Trophoblast cell (in vitro differentiated cells and primary cell): ENCODE results near the gene ZNF134.
A peak's percentile ranks its signal among the peaks of the same experiment; 100 is the strongest.

Experiments
- DNase-seq, 2 donors: peaks; one replicate each; pipeline ENCODE4 v3.0.0-alpha.2; 2016
- H2AFZ ChIP-seq: 2 replicates; pipeline ENCODE4 v1.6.1; 2013; ENCODE audit warnings: low read length, moderate library complexity, mild to moderate bottlenecking; ENCODE audit not compliant: insufficient read depth, poor library complexity
- H2AK5ac ChIP-seq: 2 replicates; pipeline ENCODE4 v1.6.1; 2013; ENCODE audit warnings: mild to moderate bottlenecking, low read length
- H2BK120ac ChIP-seq: 2 replicates; pipeline ENCODE4 v1.6.1; 2013; ENCODE audit warnings: low read length, mild to moderate bottlenecking, moderate library complexity; ENCODE audit not compliant: insufficient read depth, poor library complexity
- H2BK12ac ChIP-seq: 2 replicates; pipeline ENCODE4 v1.6.1; 2013; ENCODE audit warnings: mild to moderate bottlenecking, low read length, moderate library complexity
- H2BK5ac ChIP-seq: 2 replicates; pipeline ENCODE4 v1.6.1; 2013; ENCODE audit warnings: low read length, low read depth, moderate library complexity, mild to moderate bottlenecking; ENCODE audit not compliant: poor library complexity
- H3K14ac ChIP-seq: 2 replicates; pipeline ENCODE4 v1.6.1; 2013; ENCODE audit warnings: mild to moderate bottlenecking, low read length
- H3K18ac ChIP-seq: 2 replicates; pipeline ENCODE4 v1.6.1; 2013; ENCODE audit warnings: mild to moderate bottlenecking, low read length
- H3K23ac ChIP-seq: 2 replicates; pipeline ENCODE4 v1.6.1; 2013; ENCODE audit warnings: low read length
- H3K27ac ChIP-seq: 2 replicates; pipeline ENCODE4 v1.5.1; 2013; ENCODE audit warnings: low read depth, mild to moderate bottlenecking, inconsistent platforms, low read length, moderate library complexity
- H3K27me3 ChIP-seq: 2 replicates; pipeline ENCODE4 v1.6.1; 2013; ENCODE audit warnings: inconsistent platforms, mild to moderate bottlenecking, low read length, moderate library complexity; ENCODE audit not compliant: insufficient read depth
- H3K36me3 ChIP-seq, 2 experiments: 1 replicate in 1 of 2; 2 replicates in 1 of 2; pipeline ENCODE4 v1.6.1; 2013; ENCODE audit warnings: low read length in 2 of 2, mild to moderate bottlenecking in 2 of 2, moderate library complexity in 1 of 2; ENCODE audit not compliant: insufficient read depth in 2 of 2, control insufficient read depth in 1 of 2
- H3K4ac ChIP-seq: 2 replicates; pipeline ENCODE4 v1.6.1; 2013; ENCODE audit warnings: low read depth, mild to moderate bottlenecking, low read length, moderate library complexity
- H3K4me1 ChIP-seq, 2 experiments: 1 replicate in 1 of 2; 2 replicates in 1 of 2; pipeline ENCODE4 v1.6.1; 2013; ENCODE audit warnings: low read length in 2 of 2, mild to moderate bottlenecking in 2 of 2, moderate library complexity in 1 of 2; ENCODE audit not compliant: insufficient read depth in 2 of 2, control insufficient read depth in 1 of 2
- H3K4me2 ChIP-seq: 2 replicates; pipeline ENCODE4 v1.6.1; 2013; ENCODE audit warnings: inconsistent platforms, mild to moderate bottlenecking, low read length, moderate library complexity
- H3K4me3 ChIP-seq: 2 replicates; pipeline ENCODE4 v1.5.1; 2013; ENCODE audit warnings: mild to moderate bottlenecking, low read depth, low read length, inconsistent platforms
- H3K79me1 ChIP-seq: one replicate; pipeline ENCODE4 v1.6.1; 2013; ENCODE audit warnings: low read length
- H3K79me2 ChIP-seq: 2 replicates; pipeline ENCODE4 v1.6.1; 2013; ENCODE audit warnings: low read length, mild to moderate bottlenecking; ENCODE audit not compliant: control insufficient read depth, insufficient read depth, poor library complexity
- H3K9ac ChIP-seq: 2 replicates; pipeline ENCODE4 v1.6.1; 2013; ENCODE audit warnings: mild to moderate bottlenecking, low read length
- H3K9me3 ChIP-seq: 2 replicates; pipeline ENCODE4 v1.6.1; 2013; ENCODE audit warnings: low read depth, mild to moderate bottlenecking, control low read depth, inconsistent platforms, low read length; ENCODE audit not compliant: insufficient read depth
- H4K12ac ChIP-seq: 2 replicates; pipeline ENCODE4 v1.6.1; 2013; ENCODE audit warnings: low read depth, mild to moderate bottlenecking, low read length, moderate library complexity
- H4K8ac ChIP-seq: 2 replicates; pipeline ENCODE4 v1.6.1; 2013; ENCODE audit warnings: low read depth, mild to moderate bottlenecking, low read length, moderate library complexity
- H4K91ac ChIP-seq: one replicate; pipeline ENCODE4 v1.6.1; 2013; ENCODE audit warnings: low read depth, mild to moderate bottlenecking, low read length, moderate library complexity
- WGBS: extraction: QIAGEN DNeasy Blood & Tissue Kit; methylation state at CpG from one replicate; pipeline ENCODE4 v1.1.7; 2013; ENCODE audit warnings: missing lambda C conversion rate; ENCODE audit not compliant: insufficient read length, insufficient coverage; ENCODE audit errors: extremely low coverage; 5-methylcytosine and 5-hydroxymethylcytosine counted together

Gene ZNF134

DNA sequence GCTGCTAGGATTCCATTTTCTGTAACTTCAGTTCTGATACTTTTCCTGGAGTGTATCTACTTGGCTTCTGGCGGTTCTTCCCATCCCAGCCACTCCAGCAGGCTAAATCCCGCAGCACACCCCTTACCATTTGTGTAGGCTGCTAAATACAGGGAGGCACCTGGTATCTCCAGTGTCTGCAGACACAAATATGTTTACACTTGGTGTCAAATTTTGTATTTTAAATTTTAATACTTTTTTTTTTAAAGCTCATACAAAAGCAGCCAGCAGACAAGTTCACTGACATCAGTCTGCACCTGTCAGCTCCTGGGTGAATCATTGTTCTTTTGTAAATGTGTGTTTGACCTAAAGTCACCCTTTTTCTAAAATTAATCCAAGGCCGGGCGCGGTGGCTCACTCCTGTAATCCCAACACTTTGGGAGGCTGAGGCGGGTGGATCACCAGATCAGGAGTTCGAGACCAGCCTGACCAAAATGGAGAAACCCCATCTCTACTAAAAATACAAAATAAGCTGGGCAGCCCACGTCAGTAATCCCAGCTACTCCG lies 51.3 kb downstream of the ZNF134 start:
- Histone ChIP-seq H3K9ac (no peak overlapping the region), H3K14ac (no peak overlapping the region), H3K27me3 (no peaks in the 10 kb centered on the region), H2AK5ac (no peak overlapping the region), H4K12ac (no peak overlapping the region), H3K27ac (no peak overlapping the region), H3K4me2 (no peak overlapping the region), H2BK120ac (no peak overlapping the region), H2BK12ac (no peak overlapping the region), H3K79me2 (no peaks in the 10 kb centered on the region), H2AFZ (no peak overlapping the region), H2BK5ac (no peak overlapping the region), H3K9me3 (peaks cover 2% of the 10 kb centered on the region), H3K4ac (no peak overlapping the region), H3K36me3 (no peaks in the 10 kb centered on the region), H3K18ac (no peak overlapping the region), H3K79me1 (peaks cover 3% of the 10 kb centered on the region), H4K8ac (no peak overlapping the region), H4K91ac (no peak overlapping the region), H3K23ac (no peak overlapping the region), H3K4me3 (no peak overlapping the region), H3K4me1 (no peaks in the 10 kb centered on the region)
- DNase-seq: no peak
- WGBS: no CpG with 5 or more reads among the region's 9 CpGs

DNA sequence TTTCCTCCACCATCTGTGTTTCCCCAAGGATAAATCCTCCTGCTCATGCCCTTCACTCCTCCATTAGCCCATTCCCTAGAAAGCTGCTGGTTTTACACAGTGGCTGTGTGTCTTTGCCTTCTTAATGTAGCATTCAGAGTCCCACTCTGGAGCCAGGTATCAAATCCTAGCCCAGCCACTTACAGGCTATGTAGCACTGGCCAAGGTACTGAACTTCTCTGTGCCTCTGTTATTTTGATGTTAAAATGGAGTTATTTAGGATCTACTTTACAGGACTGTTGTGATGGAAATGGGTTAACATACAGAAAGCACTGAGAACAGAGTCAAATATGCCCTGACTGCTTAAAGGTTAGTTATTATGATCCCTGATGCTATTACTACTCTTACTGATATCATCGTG lies 53.2 kb downstream of the ZNF134 start:
- no CpG with 5 or more reads among the region's 1 CpG for whole genome bisulfite sequencing
- peaks cover 3% of the 10 kb centered on the region for H3K79me1 ChIP-seq
- no peaks in the 10 kb centered on the region for H3K36me3 ChIP-seq
- no peak overlapping the region for H3K27ac ChIP-seq
- no peak overlapping the region for H3K18ac ChIP-seq
- DNase-seq: no peak
- no peak overlapping the region for H3K4me2 ChIP-seq
- no peak overlapping the region for H3K14ac ChIP-seq
- no peaks in the 10 kb centered on the region for H3K27me3 ChIP-seq
- H4K12ac ChIP-seq: no peak overlapping the region
- H4K91ac ChIP-seq: no peak overlapping the region
- no peak overlapping the region for H3K9ac ChIP-seq
- H3K79me2 ChIP-seq: no peaks in the 10 kb centered on the region
- H2AFZ ChIP-seq: no peak overlapping the region
- peaks cover 2% of the 10 kb centered on the region for H3K9me3 ChIP-seq
- H2BK12ac ChIP-seq: no peak overlapping the region
- H2BK120ac ChIP-seq: no peak overlapping the region
- no peak overlapping the region for H3K4me3 ChIP-seq
- no peak overlapping the region for H2BK5ac ChIP-seq
- no peak overlapping the region for H2AK5ac ChIP-seq
- no peak overlapping the region for H3K4ac ChIP-seq
- H4K8ac ChIP-seq: no peak overlapping the region
- no peaks in the 10 kb centered on the region for H3K4me1 ChIP-seq
- no peak overlapping the region for H3K23ac ChIP-seq

- no CpG with 5 or more reads among the region's 2 CpGs for WGBS
- Histone ChIP-seq H3K9ac (no peak within 1 kb of the TSS), H3K79me1 (peaks cover 3% of the 10 kb centered on the region), H2BK5ac (no peak within 1 kb of the TSS), H4K8ac (no peak within 1 kb of the TSS), H2AK5ac (no peak within 1 kb of the TSS), H3K4me3 (no peak within 1 kb of the TSS), H3K27ac (no peak within 1 kb of the TSS), H4K12ac (no peak within 1 kb of the TSS), H3K9me3 (peaks cover 2% of the 10 kb centered on the region), H3K36me3 (no peaks in the 10 kb centered on the region), H2BK12ac (no peak within 1 kb of the TSS), H3K14ac (no peak within 1 kb of the TSS), H3K23ac (peak within 1 kb of the TSS; percentile 75), H3K4me1 (no peaks in the 10 kb centered on the region), H3K4me2 (no peak within 1 kb of the TSS), H2AFZ (no peak within 1 kb of the TSS), H3K4ac (no peak within 1 kb of the TSS), H3K27me3 (no peaks in the 10 kb centered on the region), H4K91ac (no peak within 1 kb of the TSS), H2BK120ac (no peak within 1 kb of the TSS), H3K79me2 (no peaks in the 10 kb centered on the region), H3K18ac (no peak within 1 kb of the TSS)
- DNase-seq: no peak
Measured at GRCh38 chr19:57668635-57669034, 54.6 kb downstream of the ZNF134 start, which contains the start of gene ZSCAN4. ZSCAN4 (plus strand) TSS chr19:57668935; CDS start chr19:57676146, 7,211 bp downstream.

GRCh38 chr19:57671124-57671895 lies 57.3 kb downstream of the ZNF134 start:
- no peaks in the 10 kb centered on the region for H3K79me1 ChIP-seq
- H2BK12ac ChIP-seq: no peak overlapping the region
- no peak overlapping the region for H3K23ac ChIP-seq
- no peaks in the 10 kb centered on the region for H3K79me2 ChIP-seq
- no peak overlapping the region for H3K14ac ChIP-seq
- H3K36me3 ChIP-seq: no peaks in the 10 kb centered on the region
- H2BK5ac ChIP-seq: no peak overlapping the region
- H2AK5ac ChIP-seq: no peak overlapping the region
- H4K12ac ChIP-seq: no peak overlapping the region
- no peaks in the 10 kb centered on the region for H3K27me3 ChIP-seq
- H4K8ac ChIP-seq: no peak overlapping the region
- no peak overlapping the region for H3K4ac ChIP-seq
- no peak overlapping the region for H4K91ac ChIP-seq
- no peak overlapping the region for H2BK120ac ChIP-seq
- no peak overlapping the region for H3K27ac ChIP-seq
- H2AFZ ChIP-seq: no peak overlapping the region
- peaks cover 2% of the 10 kb centered on the region for H3K9me3 ChIP-seq
- no peak overlapping the region for H3K4me2 ChIP-seq
- H3K9ac ChIP-seq: no peak overlapping the region
- WGBS: no CpG with 5 or more reads among the region's 7 CpGs
- DNase-seq: peak; percentile 94 to 97
- H3K4me3 ChIP-seq: no peak overlapping the region
- no peak overlapping the region for H3K18ac ChIP-seq
- no peaks in the 10 kb centered on the region for H3K4me1 ChIP-seq
